HCEC 1CT (cell line): ENCODE measurements around the gene RHOA.

Source experiments
- DNase-seq: peaks from one replicate; pipeline ENCODE4 v3.0.0-alpha.2; 2017

The RHOA gene

DNA sequence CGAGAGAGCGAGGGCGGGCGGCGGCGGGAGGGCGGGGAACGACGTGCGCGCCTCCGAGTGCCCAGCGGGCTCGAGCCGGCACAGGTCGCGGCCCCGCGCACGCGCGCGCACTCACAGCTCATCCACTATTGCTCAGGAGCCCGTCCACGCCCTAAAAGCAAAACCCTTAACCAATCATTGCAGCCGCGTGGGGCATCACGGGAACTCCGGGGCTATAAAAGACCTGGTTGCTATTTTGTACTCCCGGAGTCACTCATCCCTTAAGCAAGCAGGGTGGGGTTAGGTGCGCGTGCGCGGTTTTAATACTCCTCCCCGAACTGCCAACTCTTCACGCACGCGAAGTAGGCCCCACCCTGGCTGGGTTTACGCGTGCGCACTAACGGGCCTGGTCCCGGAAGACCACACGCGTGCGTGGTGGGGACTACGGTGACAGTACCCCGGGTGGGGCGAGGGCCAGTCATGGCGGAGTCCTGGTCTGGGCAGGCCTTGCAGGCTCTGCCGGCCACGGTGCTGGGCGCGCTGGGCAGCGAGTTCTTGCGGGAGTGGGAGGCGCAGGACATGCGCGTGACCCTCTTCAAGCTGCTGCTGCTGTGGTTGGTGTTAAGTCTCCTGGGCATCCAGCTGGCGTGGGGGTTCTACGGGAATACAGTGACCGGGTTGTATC is at the start of gene RHOA, which contains the start of gene TCTA:
Gene RHOA (minus strand): TSS at position 9 of the 664 bp plus-strand sequence. CDS start 36,387 bp downstream, outside the sequence.
Gene TCTA (plus strand): TSS at position 456 of the 664 bp plus-strand sequence. CDS start 4 bp downstream, at position 460.
- peak; percentile 100 for DNase-seq

GRCh38 chr3:49460956-49461355 is 49.2 kb upstream of the RHOA start:
- no peak for DNase-seq

DNA sequence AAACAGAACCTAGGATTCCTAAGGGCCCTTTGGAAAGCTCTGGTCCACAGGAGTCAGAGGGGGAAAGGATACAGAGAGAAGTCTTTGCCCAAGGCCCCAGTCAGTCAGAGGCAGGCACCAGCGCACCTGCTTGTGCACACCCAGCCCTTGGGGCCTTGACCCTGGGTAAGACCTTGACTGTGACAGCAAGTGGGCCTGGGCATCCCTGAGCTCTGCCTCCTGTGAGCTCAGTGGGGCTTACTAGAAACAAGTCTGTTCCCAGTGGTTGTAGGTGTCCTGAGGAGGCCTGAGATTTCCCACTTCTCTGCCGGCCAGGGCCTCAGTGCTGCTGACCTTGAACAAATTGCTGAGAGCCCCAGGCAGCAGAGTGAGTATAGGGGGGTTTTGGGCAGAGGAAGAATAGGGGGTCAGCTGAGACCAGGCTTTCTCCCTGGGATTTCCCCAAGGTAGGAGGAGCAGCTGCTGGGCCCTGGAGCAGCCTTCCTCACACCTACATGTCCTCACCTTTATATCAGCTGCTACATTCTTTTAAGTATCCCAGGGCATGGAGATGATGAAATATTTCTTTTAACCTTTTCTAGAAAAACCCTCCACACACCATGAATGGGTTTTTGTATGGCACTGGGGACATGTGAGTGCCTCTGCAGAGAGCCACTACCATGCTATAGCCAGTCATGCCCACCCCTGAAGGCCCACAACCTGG is 48.6 kb upstream of the RHOA start:
- no peak for DNase-seq

GRCh38 chr3:49456466-49456865 is 44.7 kb upstream of the RHOA start:
- DNase-seq: peak; percentile 16

- DNase-seq: no peak
These were observed 43.3 kb upstream of the RHOA start for GRCh38 chr3:49454898-49455681.

- no peak for DNase-seq
These were observed 42.7 kb upstream of the RHOA start for GRCh38 chr3:49454458-49454857.

DNA sequence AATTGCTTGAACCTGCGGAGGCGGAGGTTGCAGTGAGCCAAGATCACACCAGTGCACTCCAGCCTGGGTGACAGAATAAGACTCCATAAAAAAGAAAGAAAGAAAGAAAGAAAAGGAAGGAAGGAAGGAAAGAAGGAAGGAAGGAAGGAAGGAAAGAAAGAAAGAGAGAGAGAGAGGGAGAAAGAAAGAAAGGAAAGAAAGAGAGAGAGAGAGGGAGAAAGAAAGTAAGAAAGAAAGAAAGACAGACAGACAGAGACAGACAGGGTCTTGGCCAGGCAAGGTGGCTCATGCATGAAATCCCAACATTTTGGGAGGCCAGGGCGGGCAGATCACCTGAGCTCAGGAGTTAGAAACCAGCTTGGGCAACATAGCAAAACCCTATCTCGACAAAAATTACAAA is 41.8 kb upstream of the RHOA start:
- DNase-seq: no peak

DNA sequence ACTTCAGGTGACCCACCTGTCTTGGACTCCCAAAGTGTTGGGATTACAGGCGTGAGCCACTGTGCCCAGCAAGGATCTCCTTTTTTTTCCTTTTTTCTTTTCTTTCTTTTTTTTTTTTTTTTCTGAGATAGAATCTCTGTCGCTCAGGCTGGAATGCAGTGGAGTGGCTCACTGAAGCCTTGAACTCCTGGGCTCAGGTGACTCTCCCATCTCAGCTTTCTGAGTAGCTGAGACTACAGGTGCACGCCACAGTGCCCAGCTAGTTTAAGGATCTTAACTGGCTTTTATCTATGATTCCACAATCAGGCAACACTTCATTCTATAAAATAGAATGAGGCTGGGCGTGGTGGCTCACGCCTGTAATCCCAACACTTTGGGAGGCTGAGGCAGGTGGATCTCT is 33.6 kb upstream of the RHOA start:
- no peak for DNase-seq

DNA sequence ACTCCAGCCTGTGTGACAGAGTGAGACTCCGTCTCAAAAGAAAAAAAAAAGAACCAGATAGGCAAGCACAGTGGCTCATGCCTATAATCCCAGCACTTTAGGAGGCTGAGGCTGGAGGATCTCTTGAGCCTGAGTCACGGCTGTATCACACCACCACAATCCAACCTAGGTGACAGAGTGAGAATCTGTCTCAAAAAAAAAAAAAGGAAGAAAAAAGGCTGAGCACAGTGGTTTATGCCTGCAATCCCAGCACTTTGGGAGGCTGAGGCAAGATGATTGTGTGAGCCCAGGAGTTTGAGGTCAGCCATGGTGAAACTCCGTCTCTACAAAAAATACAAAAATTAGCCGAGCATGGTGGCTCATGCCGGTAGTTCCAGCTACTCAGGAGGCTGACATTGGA is 23.0 kb upstream of the RHOA start:
- no peak for DNase-seq

DNA sequence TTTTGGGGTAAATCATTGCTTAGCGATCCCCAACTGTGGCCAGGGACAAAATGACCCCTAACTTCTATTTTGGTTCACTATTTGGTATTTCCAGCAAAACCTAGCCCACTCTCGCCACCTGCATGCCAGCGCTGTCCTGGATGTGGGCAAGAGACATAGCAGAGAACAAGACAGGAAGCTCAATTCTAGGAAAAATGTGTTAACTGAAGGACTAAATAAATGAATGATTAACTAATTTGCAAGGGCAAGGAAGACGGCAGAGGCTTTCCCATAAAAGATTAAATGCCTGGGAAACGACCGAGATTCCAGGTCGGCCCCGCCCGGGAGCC is 16.9 kb upstream of the RHOA start:
- no peak for DNase-seq

DNA sequence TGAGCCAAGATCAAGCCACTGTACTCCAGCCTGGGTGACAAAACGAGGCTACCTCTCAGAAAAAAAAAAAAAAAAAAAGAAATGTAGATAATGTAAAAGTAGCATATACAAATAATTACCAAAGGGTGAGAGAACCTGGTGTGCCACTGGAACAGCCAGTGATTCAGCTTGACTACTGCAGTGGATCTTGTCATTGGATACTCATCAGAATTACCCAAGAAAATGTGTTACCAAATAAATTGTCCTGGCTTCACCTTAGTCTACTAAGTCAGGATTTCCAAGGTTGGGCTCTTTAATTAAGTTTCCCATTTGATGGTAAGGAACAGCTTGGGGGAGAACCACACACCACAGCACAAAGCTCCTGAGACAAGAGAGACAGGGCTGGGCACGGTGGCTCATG is 15.8 kb upstream of the RHOA start:
- peak; percentile 31 for DNase-seq

DNA sequence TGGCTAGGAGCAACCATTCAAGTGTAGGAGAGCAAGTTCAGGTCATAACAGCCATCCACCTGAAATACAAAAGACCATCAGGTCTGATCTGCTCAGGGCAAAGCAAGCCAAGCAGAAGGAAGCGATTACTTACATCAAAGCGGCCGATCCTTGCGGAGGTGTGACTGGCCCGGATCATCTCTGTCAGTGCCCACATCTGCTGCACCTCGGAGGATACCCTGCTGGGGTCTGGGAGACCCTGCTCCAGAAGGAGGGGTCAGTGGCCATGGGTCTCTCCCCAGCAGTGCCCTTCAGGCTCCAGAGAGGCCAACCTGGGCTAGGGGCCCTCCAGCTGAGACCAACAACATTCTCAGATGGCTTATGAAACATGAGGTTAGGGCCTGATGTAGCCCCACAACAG is 13.0 kb upstream of the RHOA start:
- no peak for DNase-seq

GRCh38 chr3:49422379-49423248 is 10.8 kb upstream of the RHOA start, which contains the start of gene AMT:
AMT (minus strand) TSS chr3:49422473; CDS start chr3:49422450, 23 bp downstream.
- DNase-seq: no peak

GRCh38 chr3:49421890-49422378 is 10.2 kb upstream of the RHOA start:
- DNase-seq: no peak

DNA sequence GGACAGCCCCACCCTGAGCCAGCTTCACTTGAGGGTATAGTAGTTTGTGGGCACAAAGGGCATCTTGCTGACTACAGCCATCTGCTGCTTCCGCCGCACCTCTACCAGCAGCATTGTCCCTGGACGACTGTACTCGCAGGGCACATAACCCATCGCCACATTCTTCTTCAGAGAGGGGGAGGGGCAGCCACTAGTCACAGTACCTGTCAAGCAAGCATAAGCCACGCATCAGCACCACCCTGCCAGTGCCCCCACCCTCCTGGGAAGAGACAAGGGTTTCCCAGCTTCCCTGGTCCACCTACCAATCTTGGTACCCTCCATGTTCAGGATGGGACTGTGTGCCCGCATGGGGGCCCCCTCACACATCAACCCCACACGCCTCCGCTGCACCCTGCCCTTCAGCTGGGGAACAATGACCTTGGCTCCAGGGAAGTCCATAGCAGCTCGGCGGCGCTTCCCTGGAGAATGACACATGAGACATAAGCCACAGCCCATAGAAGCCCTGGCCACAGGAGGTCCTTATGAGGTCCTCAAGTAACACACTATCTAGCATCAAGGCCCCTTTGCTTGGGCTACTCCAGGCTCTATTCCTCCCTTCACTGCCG is 5.8 kb upstream of the RHOA start:
- no peak for DNase-seq

DNA sequence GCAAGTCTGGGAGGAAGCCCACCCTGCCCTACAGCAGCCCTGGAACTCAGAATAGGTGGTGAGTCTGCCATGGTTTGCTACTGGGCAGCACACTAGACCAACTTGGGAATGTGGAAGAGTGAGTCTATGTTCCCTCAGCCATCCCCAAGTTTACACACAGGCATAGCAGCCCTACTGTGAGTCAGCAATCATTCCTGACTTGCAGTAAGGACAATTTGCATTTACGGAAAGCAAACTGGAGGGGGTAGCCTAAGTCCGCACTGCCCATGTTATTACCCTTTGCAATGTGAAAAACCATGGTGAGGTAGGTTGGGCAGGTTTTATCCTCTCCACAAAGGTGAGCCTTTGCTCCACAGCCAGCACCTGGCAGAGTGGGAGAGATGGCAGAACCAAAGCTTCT is 5.1 kb upstream of the RHOA start:
- DNase-seq: no peak

- no peak for DNase-seq
These were observed 4.3 kb upstream of the RHOA start for GRCh38 chr3:49415931-49416601.

DNA sequence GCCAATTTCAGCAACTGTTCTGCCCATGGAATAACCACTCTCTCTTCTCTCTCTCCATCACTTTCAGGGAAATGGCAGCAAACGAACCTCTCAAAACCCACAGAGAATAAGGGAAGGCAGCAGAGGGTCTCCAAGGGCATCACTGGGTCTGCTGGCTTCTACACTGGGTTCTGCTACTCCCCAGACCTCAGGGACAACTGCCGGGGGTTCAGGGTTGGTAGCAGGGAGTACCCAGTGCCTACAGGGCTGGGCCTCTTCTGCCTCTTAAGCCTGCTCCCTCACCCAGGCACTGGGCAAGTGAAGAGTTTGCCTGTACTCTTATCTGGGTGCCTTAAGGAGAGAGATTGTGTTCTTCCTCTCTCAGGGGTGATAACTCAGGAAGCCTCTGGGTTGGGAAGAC is 3.0 kb upstream of the RHOA start:
- no peak for DNase-seq

GRCh38 chr3:49413338-49413734 is 1.6 kb upstream of the RHOA start:
- no peak for DNase-seq

DNA sequence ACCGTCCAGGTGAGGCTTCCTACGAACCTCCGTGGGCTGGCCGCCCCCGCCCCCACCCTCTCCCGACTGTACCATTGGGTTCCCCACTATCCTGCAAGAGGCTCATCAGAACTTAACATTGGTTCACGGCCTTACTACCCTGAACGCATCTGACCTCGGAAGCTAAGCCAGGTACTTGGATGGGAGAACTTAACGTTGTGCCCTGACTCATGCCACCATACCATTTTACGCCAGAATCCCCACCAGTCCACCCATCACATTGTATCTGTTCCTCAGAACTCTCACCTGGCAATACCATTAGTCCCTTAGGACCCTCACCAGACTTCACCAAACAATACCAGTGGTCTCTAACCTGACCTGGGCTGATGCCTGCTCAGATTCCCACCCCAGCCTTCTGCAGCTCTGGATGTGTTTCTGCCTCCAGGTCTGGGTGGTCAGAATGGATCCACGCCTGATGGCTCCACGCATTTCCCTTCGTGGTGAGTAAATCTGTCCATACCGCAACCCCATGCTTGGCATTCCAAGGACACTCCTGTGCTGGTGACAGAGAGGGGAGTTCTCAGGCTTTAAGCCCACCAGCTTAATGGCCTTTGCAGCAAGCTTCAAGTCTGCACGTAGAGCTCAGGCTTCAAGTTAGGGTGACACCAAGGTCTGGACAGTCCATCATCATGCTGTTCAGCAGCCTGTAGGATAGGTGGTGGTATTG is 1.0 kb upstream of the RHOA start:
- DNase-seq: no peak

- peak; percentile 39 for DNase-seq
These were observed 225 bp downstream of the RHOA start for GRCh38 chr3:49411535-49411967.
